ENCODE data around the gene ELF4.

The ELF4 gene

GRCh38 chrX:130086447-130087206 lies 23.7 kb downstream of the ELF4 start:
- no peaks in the 10 kb centered on the region for H3K36me3 ChIP-seq (ENCODE audit: control insufficient read depth, insufficient read depth, low read length)
- TF ChIP-seq CTCF (IDR thresholded peaks at IDR 0.05): no peak
- no peak overlapping the region for H3K4me3 ChIP-seq (ENCODE audit: low read depth, low read length)
- no peaks in the 10 kb centered on the region for H3K27me3 ChIP-seq (ENCODE audit: control insufficient read depth, insufficient read depth, low read length)
- no peak overlapping the region for H3K4me2 ChIP-seq (ENCODE audit: low read length)
- no peaks in the 10 kb centered on the region for H3K9me3 ChIP-seq (ENCODE audit: control insufficient read depth, low read length)
- H3K79me2 ChIP-seq: no peaks in the 10 kb centered on the region
- no peak overlapping the region for H3K27ac ChIP-seq
- no peak overlapping the region for H3K9ac ChIP-seq
- no peak overlapping the region for H2AFZ ChIP-seq
- no peaks in the 10 kb centered on the region for H3K4me1 ChIP-seq

GRCh38 chrX:130085551-130086446 lies 24.5 kb downstream of the ELF4 start:
- no peaks in the 10 kb centered on the region for H3K4me1 ChIP-seq
- no peaks in the 10 kb centered on the region for H3K36me3 ChIP-seq (ENCODE audit: control insufficient read depth, insufficient read depth, low read length)
- peak overlapping the region; percentile 24 for H3K27ac ChIP-seq
- TF ChIP-seq CTCF (IDR thresholded peaks at IDR 0.05): no peak
- no peak overlapping the region for H3K4me2 ChIP-seq (ENCODE audit: low read length)
- H3K79me2 ChIP-seq: no peaks in the 10 kb centered on the region
- no peak overlapping the region for H3K9ac ChIP-seq
- no peaks in the 10 kb centered on the region for H3K9me3 ChIP-seq (ENCODE audit: control insufficient read depth, low read length)
- H3K27me3 ChIP-seq (ENCODE audit: control insufficient read depth, insufficient read depth, low read length): no peaks in the 10 kb centered on the region
- no peak overlapping the region for H2AFZ ChIP-seq
- no peak overlapping the region for H3K4me3 ChIP-seq (ENCODE audit: low read depth, low read length)

DNA sequence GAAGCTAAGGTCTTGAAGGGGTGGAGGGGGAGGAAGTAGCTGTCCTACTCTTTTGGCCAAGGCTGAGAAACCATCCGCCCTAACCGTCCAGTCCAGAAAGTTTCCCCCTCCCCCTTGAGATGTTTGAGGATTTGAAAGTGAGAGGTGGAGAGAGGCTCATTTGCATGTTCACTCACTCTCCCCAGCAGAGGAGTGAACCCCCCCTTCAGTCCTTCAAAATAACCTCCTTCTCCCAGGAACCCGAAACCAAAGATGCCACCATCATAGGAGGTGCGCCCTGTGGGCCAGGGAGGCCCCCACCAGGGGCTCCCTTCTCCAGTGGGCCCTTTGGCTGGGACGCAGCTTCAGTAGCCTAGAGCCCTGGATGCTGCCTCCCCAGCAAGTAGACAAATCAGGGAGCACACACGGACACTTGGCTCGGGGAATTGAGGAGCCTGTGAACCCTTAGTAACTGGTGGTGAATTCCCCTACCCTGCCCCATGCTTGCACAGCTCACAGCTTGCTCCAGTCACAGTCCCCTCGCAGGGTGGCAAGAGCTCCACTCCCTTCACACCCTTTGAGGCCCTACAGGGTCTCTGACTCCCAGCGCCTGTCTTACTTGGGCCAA lies 25.6 kb downstream of the ELF4 start:
- Histone ChIP-seq H3K9ac (no peak overlapping the region), H3K79me2 (no peaks in the 10 kb centered on the region), H2AFZ (no peak overlapping the region), H3K36me3 (ENCODE audit: control insufficient read depth, insufficient read depth, low read length) (no peaks in the 10 kb centered on the region), H3K4me1 (no peaks in the 10 kb centered on the region), H3K9me3 (ENCODE audit: control insufficient read depth, low read length) (no peaks in the 10 kb centered on the region), H3K4me3 (ENCODE audit: low read depth, low read length) (no peak overlapping the region), H3K27me3 (ENCODE audit: control insufficient read depth, insufficient read depth, low read length) (no peaks in the 10 kb centered on the region), H3K4me2 (ENCODE audit: low read length) (no peak overlapping the region), H3K27ac (no peak overlapping the region)
- TF ChIP-seq CTCF (IDR thresholded peaks at IDR 0.05): no peak

- Histone ChIP-seq H3K27ac (no peak overlapping the region), H3K4me3 (ENCODE audit: low read depth, low read length) (no peak overlapping the region), H3K9me3 (ENCODE audit: control insufficient read depth, low read length) (no peaks in the 10 kb centered on the region), H3K4me2 (ENCODE audit: low read length) (no peak overlapping the region), H3K36me3 (ENCODE audit: control insufficient read depth, insufficient read depth, low read length) (no peaks in the 10 kb centered on the region), H3K79me2 (no peaks in the 10 kb centered on the region), H3K4me1 (no peaks in the 10 kb centered on the region), H2AFZ (no peak overlapping the region), H3K9ac (no peak overlapping the region), H3K27me3 (ENCODE audit: control insufficient read depth, insufficient read depth, low read length) (no peaks in the 10 kb centered on the region)
- no peak for TF ChIP-seq CTCF (IDR thresholded peaks at IDR 0.05)
Measured at GRCh38 chrX:130083656-130084382, 26.5 kb downstream of the ELF4 start.

All from parathyroid adenoma (tissue), 2 donors.